Thymus (tissue), 11 donors: ENCODE results near the gene PHYKPL. TPM values are rescaled to one million over a fixed set of nuclear protein-coding genes. Genes with fewer than 3 reads are reported as not detected.
A peak's percentile ranks its signal among the peaks of the same experiment; 100 is the strongest.

Source experiments
- DNase-seq, 9 donors: peaks; one replicate each; pipeline ENCODE4 v3.0.0-alpha.2; 2013; ENCODE audit warnings: low spot score in 9 of 9, low read depth in 6 of 9, missing footprints in 1 of 9
- H3K27ac ChIP-seq, 2 donors: one replicate each; pipeline ENCODE4 v1.5.1; 2013; ENCODE audit warnings: control low read depth in 1 of 2, low read depth in 1 of 2, low read length in 1 of 2, mild to moderate bottlenecking in 1 of 2, moderate library complexity in 1 of 2
- H3K27me3 ChIP-seq, 2 donors: one replicate each; pipeline ENCODE4 v1.5.1; 2013; ENCODE audit warnings: low read length in 1 of 2; ENCODE audit not compliant: control insufficient read depth in 2 of 2, insufficient read depth in 1 of 2
- H3K36me3 ChIP-seq, 2 donors: one replicate each; pipeline ENCODE4 v1.5.1; 2013; ENCODE audit warnings: low read length in 1 of 2, mild to moderate bottlenecking in 1 of 2, moderate library complexity in 1 of 2; ENCODE audit not compliant: control insufficient read depth in 2 of 2, insufficient read depth in 2 of 2
- H3K4me1 ChIP-seq, 2 donors: one replicate each; pipeline ENCODE4 v1.5.1; 2013; ENCODE audit warnings: low read length in 2 of 2; ENCODE audit not compliant: control insufficient read depth in 2 of 2, insufficient read depth in 2 of 2
- H3K4me3 ChIP-seq, 2 donors: one replicate each; pipeline ENCODE4 v1.5.1; 2013; ENCODE audit warnings: low read length in 2 of 2, control low read depth in 1 of 2, mild to moderate bottlenecking in 1 of 2
- H3K9me3 ChIP-seq, 2 donors: one replicate each; pipeline ENCODE4 v1.5.1; 2013; ENCODE audit warnings: low read length in 1 of 2, mild to moderate bottlenecking in 1 of 2; ENCODE audit not compliant: control insufficient read depth in 2 of 2, insufficient read depth in 1 of 2
- WGBS: extraction: QIAGEN DNeasy Blood & Tissue Kit; methylation state at CpG from one replicate; pipeline ENCODE4 v1.1.7; 2013; 5-methylcytosine and 5-hydroxymethylcytosine counted together
- polyA plus RNA-seq: library from polyadenylated mRNA; stranded (reverse); fragments of 200-250 nt; gene quantifications from one replicate; pipeline ENCODE4 v1.2.3, GENCODE V29; 2013
- total RNA-seq: library from RNA; stranded (reverse); fragments of 120-200 nt; gene quantifications from one replicate; pipeline ENCODE4 v1.2.4, GENCODE V29; 2013
- donor health status: healthy.

The PHYKPL gene
- total and polyA plus RNA-seq, 2 donors = 33.5 to 116 TPM

DNA sequence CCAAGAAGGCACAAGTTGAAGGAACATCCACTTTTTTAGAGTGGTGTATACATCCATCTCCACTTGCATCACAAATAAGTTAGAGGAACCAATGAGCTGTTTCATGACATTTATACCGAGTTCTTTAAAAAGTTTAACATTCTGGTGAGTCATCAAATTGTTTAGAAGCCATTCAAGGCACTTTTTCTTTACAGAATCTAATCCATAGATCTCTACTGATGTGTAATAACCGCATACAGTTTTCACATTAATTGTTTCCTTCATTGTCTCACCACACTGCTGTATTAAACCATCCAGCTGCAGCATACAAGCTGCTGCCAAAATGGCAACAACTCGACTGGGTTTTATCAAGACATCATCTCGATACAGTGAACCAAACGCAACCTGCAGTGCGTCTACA, 46.2 kb downstream of the PHYKPL start:
- WGBS = 84% methylated on average over 6 of the region's 6 CpGs
- DNase-seq = no peak
- Histone ChIP-seq H3K9me3 (no peaks in the 10 kb centered on the region), H3K36me3 (no peaks in the 10 kb centered on the region), H3K27me3 (no peaks in the 10 kb centered on the region), H3K27ac (no peak overlapping the region), H3K4me3 (no peak overlapping the region), H3K4me1 (peaks cover 0 to 6% of the 10 kb centered on the region in 2 donors)

DNA sequence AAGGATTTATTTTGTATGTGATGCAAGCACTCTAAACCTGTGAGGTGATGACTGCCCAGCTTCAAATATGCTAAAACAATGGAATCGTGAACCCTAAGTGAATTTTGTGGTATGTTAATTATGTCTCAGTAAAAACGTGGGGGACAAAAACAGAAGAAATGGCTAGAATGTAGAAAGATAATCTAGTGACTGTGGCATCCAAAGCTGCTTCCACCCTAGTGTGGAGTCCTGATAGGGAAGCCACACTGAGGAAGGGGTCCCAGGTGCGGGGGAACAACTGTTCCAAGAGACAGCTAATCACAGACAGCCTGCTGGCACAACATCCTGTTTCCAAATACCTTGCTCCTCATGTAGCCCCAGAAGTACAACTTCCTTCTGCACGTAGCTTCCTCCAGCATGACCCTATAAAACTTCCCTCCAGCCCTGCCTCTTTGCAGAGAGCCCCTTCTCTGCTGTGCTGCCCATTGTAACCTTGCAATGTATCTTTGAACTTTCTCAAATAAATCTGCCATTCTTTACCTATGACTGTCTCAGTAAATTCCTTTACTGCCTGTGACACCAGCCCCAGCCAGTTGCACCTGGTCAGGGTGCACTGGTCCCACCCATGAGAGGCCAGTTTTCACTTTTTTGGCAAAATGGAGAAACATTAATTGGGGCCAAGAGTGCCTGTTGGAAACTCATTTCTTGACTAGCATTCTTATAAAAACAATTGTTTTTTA, 50.3 kb downstream of the PHYKPL start:
- Histone ChIP-seq H3K27me3 (no peaks in the 10 kb centered on the region), H3K27ac (no peak overlapping the region), H3K9me3 (no peaks in the 10 kb centered on the region), H3K4me1 (peaks cover 0 to 13% of the 10 kb centered on the region in 2 donors), H3K36me3 (no peaks in the 10 kb centered on the region), H3K4me3 (no peak overlapping the region)
- 10% methylated on average over 4 of the region's 4 CpGs for WGBS
- DNase-seq = peak in 1 of 9 donors; percentile 33

DNA sequence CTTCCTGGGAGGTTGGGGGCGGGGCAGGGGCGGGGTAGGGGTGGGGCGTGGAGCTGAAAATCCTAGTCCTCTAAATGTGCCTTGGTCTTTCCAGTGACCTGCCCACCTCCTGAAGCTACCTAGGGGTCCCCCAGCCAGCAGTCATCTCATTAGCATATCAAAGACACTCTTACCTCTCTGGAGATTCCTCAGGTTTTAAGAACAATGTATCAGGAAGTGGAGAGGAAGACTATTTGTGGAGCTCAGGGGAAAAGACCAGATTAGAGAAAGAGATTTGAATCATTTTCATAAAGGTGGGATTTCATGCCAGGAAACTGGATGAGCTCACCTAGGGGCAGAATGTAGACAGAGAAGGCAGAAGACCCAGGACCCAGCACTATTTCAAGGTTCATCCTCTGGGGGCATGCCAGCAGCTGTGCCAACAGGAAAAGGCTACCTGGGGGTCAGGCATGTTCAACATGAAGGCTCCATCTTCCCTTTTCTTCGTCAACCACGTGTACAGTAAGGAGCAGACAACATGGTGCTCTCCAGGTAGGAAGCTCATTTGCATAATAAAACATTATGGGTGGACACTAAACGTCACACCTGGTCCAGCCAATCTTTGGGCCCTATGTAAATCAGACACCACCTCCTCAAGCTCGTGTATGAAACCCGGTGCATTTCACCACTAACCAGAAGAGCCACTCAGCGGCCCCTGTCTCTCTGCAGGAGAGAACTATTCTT, 52.3 kb downstream of the PHYKPL start:
- Histone ChIP-seq H3K36me3 (no peaks in the 10 kb centered on the region), H3K9me3 (no peaks in the 10 kb centered on the region), H3K27me3 (no peaks in the 10 kb centered on the region), H3K4me1 (peaks cover 0 to 13% of the 10 kb centered on the region in 2 donors), H3K4me3 (no peak overlapping the region), H3K27ac (no peak overlapping the region)
- WGBS = 95% methylated on average over 9 of the region's 9 CpGs
- no peak for DNase-seq

DNA sequence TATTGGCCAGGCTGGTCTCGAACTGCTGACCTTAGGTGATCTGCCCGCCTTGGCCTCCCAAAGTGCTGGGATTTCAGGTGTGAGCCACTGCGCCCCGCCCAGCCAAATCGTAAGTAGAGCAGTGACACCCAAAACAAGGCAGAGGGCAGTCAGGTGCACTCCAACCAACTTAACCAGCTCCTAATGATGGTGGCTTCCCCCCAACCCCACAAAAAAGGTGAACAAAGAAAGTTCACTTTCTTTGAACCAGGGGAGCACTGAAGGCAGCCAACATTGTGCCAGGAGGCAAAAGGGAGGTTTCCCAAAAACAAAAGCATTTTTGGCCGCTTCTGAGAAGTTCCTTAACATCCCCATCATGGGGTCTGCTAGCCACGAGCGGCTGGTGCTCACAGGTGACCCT, 55.0 kb downstream of the PHYKPL start:
- Histone ChIP-seq H3K27ac (no peak overlapping the region), H3K36me3 (no peaks in the 10 kb centered on the region), H3K4me1 (peaks cover 0 to 11% of the 10 kb centered on the region in 2 donors), H3K9me3 (no peaks in the 10 kb centered on the region), H3K4me3 (no peak overlapping the region), H3K27me3 (no peaks in the 10 kb centered on the region)
- peak in 1 of 9 donors; percentile 34 for DNase-seq
- 87% methylated on average over 8 of the region's 8 CpGs for WGBS

DNA sequence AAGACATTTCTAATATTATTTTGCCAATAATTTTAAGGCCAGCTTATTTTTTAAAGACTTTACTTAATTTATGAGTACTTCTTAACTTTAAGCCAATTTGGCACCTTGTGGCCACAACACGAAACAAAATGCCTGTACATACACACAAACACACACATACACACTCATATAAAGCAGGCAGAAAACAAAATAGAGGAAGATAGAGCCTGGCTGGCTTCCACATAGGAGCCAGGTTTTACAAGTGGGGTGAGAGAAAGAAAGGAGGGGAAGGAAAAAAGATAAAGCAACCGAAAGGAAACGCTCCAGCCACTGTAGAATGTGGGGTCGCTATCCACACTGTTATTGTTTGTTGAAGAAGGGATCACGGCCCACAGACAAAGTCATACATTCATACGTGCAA, 55.8 kb downstream of the PHYKPL start:
- H3K4me3 ChIP-seq = no peak overlapping the region
- H3K4me1 ChIP-seq = peaks cover 0 to 6% of the 10 kb centered on the region in 2 donors
- no peaks in the 10 kb centered on the region for H3K27me3 ChIP-seq
- no peak overlapping the region for H3K27ac ChIP-seq
- no peaks in the 10 kb centered on the region for H3K9me3 ChIP-seq
- DNase-seq = no peak
- WGBS = 80% methylated on average over 6 of the region's 6 CpGs
- no peaks in the 10 kb centered on the region for H3K36me3 ChIP-seq

DNA sequence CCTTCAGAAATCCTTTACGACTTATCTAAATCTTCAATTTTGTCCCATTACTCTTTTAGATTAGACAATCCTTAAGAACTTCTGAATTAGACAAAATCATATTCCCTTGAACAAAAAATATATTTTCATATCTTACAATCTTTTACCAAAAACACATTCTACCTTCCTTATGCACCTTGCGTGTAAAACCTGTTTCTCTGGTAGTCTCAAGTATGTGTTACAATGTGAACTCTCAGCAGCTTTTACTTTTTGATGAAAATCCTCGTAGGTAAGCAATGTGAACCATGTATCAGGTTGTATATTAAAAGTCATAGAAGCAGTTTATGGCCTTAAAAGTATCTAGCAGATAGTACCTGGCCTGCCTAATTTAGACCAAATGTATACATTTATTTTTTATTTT, 58.1 kb downstream of the PHYKPL start:
- Histone ChIP-seq H3K9me3 (no peaks in the 10 kb centered on the region), H3K4me1 (peaks cover 0 to 6% of the 10 kb centered on the region in 2 donors), H3K36me3 (no peaks in the 10 kb centered on the region), H3K27ac (no peak overlapping the region), H3K4me3 (no peak overlapping the region), H3K27me3 (peaks cover 0 to 2% of the 10 kb centered on the region in 2 donors)
- WGBS = 96% methylated on average over 3 of the region's 3 CpGs
- no peak for DNase-seq

DNA sequence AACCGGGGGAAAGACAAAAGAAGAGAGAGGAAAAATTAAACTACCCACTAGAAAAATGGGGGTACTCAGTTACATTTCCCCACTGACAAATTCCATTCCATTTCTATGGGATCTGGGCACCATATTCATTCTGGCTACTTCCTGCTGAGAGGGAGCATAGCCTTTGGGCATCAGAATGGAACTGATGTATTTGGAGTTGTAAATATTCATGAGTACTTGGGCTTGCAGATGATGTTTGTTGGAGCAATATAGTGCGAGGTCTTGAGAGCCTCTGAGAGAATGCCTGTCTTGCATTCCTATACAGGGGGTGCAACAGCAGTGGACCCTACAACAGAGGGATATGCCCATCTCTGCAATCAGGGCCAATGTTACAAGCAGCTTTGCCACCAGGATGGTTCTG, 62.1 kb downstream of the PHYKPL start:
- Histone ChIP-seq H3K4me3 (no peak overlapping the region), H3K27me3 (peaks cover 0 to 17% of the 10 kb centered on the region in 2 donors), H3K27ac (no peak overlapping the region), H3K36me3 (no peaks in the 10 kb centered on the region), H3K9me3 (no peaks in the 10 kb centered on the region), H3K4me1 (no peaks in the 10 kb centered on the region)
- DNase-seq = no peak
- 94% methylated on average over 2 of the region's 2 CpGs for WGBS

DNA sequence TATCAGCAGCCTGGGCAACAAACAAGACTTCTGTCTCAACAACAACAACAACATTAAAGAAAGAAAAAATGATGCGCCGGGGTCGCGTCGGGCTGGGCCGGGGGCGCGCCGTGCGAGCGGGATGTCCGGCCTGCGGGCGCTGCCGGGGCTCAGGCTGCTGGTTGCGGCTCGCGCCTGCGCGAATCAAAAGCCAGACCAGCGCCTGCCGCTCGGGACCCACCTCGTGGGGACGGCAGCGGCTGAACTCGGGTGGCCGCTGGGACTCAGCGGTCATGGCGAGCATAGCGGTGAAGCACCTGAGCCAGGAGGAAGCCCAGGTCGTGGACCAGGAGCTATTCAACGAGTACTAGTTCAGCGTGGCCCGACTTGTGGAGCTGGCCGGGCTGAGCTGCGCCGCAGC, 67.0 kb downstream of the PHYKPL start:
- Histone ChIP-seq H3K36me3 (no peaks in the 10 kb centered on the region), H3K27ac (no peak overlapping the region), H3K27me3 (peaks cover 0 to 45% of the 10 kb centered on the region in 2 donors), H3K9me3 (no peaks in the 10 kb centered on the region), H3K4me1 (peaks cover 2 to 8% of the 10 kb centered on the region in 2 donors), H3K4me3 (no peak overlapping the region)
- DNase-seq = no peak
- 51% methylated on average over 38 of the region's 38 CpGs for WGBS
